H1 (cell line): ENCODE data around the gene SUSD6. TPM values are rescaled to one million over a fixed set of nuclear protein-coding genes. Genes with fewer than 3 reads are reported as not detected.
A peak's percentile ranks its signal among the peaks of the same experiment; 100 is the strongest.

Experiments
- CTCF ChIA-PET: fragments of 300-600 bp; sonication (Branson Sonifier 250); formaldehyde crosslinking; loops from one replicate; lab custom pipeline; 2021; ENCODE audit not compliant: partially characterized antibody; lab: Charles Lee
- POLR2A ChIA-PET: fragments of 300-600 bp; sonication (Branson Sonifier 250); formaldehyde crosslinking; loops from one replicate; lab custom pipeline; 2021; ENCODE audit warnings: inconsistent platforms; ENCODE audit not compliant: partially characterized antibody; lab: Charles Lee
- DNase-seq, 2 experiments: peaks; one replicate each; pipeline versions ENCODE4 v3.0.0 to v3.0.0-alpha.2; 2010 to 2022; ENCODE audit warnings: low spot score in 2 of 2, low read depth in 1 of 2, mixed read lengths in 1 of 2
- FAIRE-seq: peaks from 2 replicates; lab custom pipeline; 2011; peaks lifted over from hg19 to GRCh38; lab: Jason Lieb, UNC
- H2AFZ ChIP-seq: 2 replicates; pipeline ENCODE4 v1.8.1; 2012; ENCODE audit warnings: low read length, inconsistent platforms
- H2AK5ac ChIP-seq: 2 replicates; pipeline ENCODE4 v1.6.1; 2013; ENCODE audit warnings: low read depth, low read length
- H2BK120ac ChIP-seq: replicated peaks from 2 replicates; pipeline ENCODE3; 2013; ENCODE audit warnings: low read depth, low read length, inconsistent platforms
- H2BK12ac ChIP-seq: 2 replicates; pipeline ENCODE4 v1.6.1; 2013; ENCODE audit warnings: low read depth, low read length
- H2BK15ac ChIP-seq: 2 replicates; pipeline ENCODE4 v1.6.1; 2013; ENCODE audit warnings: low read length
- H2BK20ac ChIP-seq: 2 replicates; pipeline ENCODE4 v1.6.1; 2013; ENCODE audit warnings: low read length
- H2BK5ac ChIP-seq: 2 replicates; pipeline ENCODE4 v1.6.1; 2013; ENCODE audit warnings: low read depth, low read length
- H3K14ac ChIP-seq: 2 replicates; pipeline ENCODE4 v1.6.1; 2013; ENCODE audit warnings: inconsistent platforms; ENCODE audit not compliant: insufficient read length
- H3K18ac ChIP-seq: 2 replicates; pipeline ENCODE4 v1.6.1; 2013; ENCODE audit warnings: low read length; ENCODE audit errors: extremely low read depth
- H3K23ac ChIP-seq: 2 replicates; pipeline ENCODE4 v1.6.1; 2013; ENCODE audit warnings: inconsistent platforms; ENCODE audit not compliant: insufficient read length
- H3K23me2 ChIP-seq: 2 replicates; pipeline ENCODE4 v1.6.1; 2013; ENCODE audit warnings: low read depth, low read length
- H3K27ac ChIP-seq: 2 replicates; pipeline ENCODE4 v1.6.1; 2011; ENCODE audit warnings: low read depth, low read length, inconsistent platforms
- H3K27me3 ChIP-seq, 4 experiments: replicated peaks in 1 of 4; 1 replicate in 1 of 4; 2 replicates in 3 of 4; pipeline versions ENCODE4 v1.6.1 to v1.8.1; 2011 to 2013; ENCODE audit warnings: low read length in 3 of 4, mild to moderate bottlenecking in 3 of 4, inconsistent platforms in 2 of 4, mixed read lengths in 2 of 4, moderate library complexity in 1 of 4; ENCODE audit not compliant: control insufficient read depth in 3 of 4, insufficient read depth in 3 of 4; ENCODE audit errors: extremely low read depth in 1 of 4
- H3K36me3 ChIP-seq, 4 experiments: 2 replicates each; pipeline versions ENCODE4 v1.6.1 to v1.8.1; 2011 to 2013; ENCODE audit warnings: mild to moderate bottlenecking in 4 of 4, low read length in 3 of 4, moderate library complexity in 2 of 4, control low read depth in 1 of 4, inconsistent platforms in 1 of 4; ENCODE audit not compliant: insufficient read depth in 4 of 4, control insufficient read depth in 2 of 4
- H3K4ac ChIP-seq: replicated peaks from 2 replicates; pipeline ENCODE3; 2013; ENCODE audit warnings: low read length, low read depth, mixed read lengths, inconsistent platforms; ENCODE audit not compliant: insufficient read length
- H3K4me1 ChIP-seq, 4 experiments: replicated peaks in 1 of 4; 1 replicate in 1 of 4; 2 replicates in 3 of 4; pipeline versions ENCODE4 v1.6.1 to v1.8.1; 2011 to 2013; ENCODE audit warnings: low read length in 3 of 4, inconsistent platforms in 2 of 4, mixed read lengths in 1 of 4; ENCODE audit not compliant: insufficient read depth in 4 of 4, control insufficient read depth in 3 of 4
- H3K4me2 ChIP-seq, 2 experiments: 2 replicates each; pipeline versions ENCODE4 v1.6.1 to v1.8.1; 2011 to 2013; ENCODE audit warnings: low read depth in 2 of 2, low read length in 2 of 2, control low read depth in 1 of 2, inconsistent platforms in 1 of 2, mild to moderate bottlenecking in 1 of 2; ENCODE audit not compliant: insufficient read depth in 1 of 2
- H3K4me3 ChIP-seq, 4 experiments: fragments of 200-600, 300-600 bp in 1 of 4; sonication (generic), shearing (Covaris generic), sonication (Bioruptor Twin) in 1 of 4; 2 replicates each; pipeline versions ENCODE4 v1.5.1 to v1.8.1; 2011 to 2016; ENCODE audit warnings: low read length in 4 of 4, low read depth in 3 of 4, control low read depth in 2 of 4, inconsistent platforms in 2 of 4, mild to moderate bottlenecking in 2 of 4, mixed read lengths in 1 of 4, moderate library complexity in 1 of 4; ENCODE audit not compliant: insufficient read depth in 2 of 4; ENCODE audit errors: extremely low read depth in 1 of 4
- H3K56ac ChIP-seq: replicated peaks from 2 replicates; pipeline ENCODE3; 2013; ENCODE audit warnings: low read depth, mild to moderate bottlenecking, mixed read lengths, low read length, inconsistent platforms; ENCODE audit not compliant: insufficient read length
- H3K79me1 ChIP-seq: 2 replicates; pipeline ENCODE4 v1.6.1; 2013; ENCODE audit warnings: low read depth, low read length, control low read depth
- H3K79me2 ChIP-seq, 2 experiments: 2 replicates each; pipeline versions ENCODE4 v1.6.1 to v1.8.1; 2012 to 2013; ENCODE audit warnings: low read length in 2 of 2, mild to moderate bottlenecking in 2 of 2, inconsistent platforms in 1 of 2; ENCODE audit not compliant: insufficient read depth in 2 of 2, control insufficient read depth in 1 of 2
- H3K9ac ChIP-seq, 4 experiments: replicated peaks in 1 of 4; 1 replicate in 1 of 4; 2 replicates in 3 of 4; pipeline versions ENCODE4 v1.6.1 to v1.8.1; 2011 to 2013; ENCODE audit warnings: low read depth in 3 of 4, low read length in 3 of 4, control low read depth in 2 of 4, mild to moderate bottlenecking in 2 of 4, moderate library complexity in 2 of 4, inconsistent platforms in 1 of 4; ENCODE audit errors: extremely low read depth in 1 of 4
- H3K9me3 ChIP-seq, 2 experiments: 2 replicates each; pipeline versions ENCODE4 v1.6.1 to v1.8.1; 2012 to 2013; ENCODE audit warnings: mild to moderate bottlenecking in 2 of 2, moderate library complexity in 2 of 2, control low read depth in 1 of 2, inconsistent platforms in 1 of 2, low read depth in 1 of 2, low read length in 1 of 2, mixed read lengths in 1 of 2; ENCODE audit not compliant: insufficient read depth in 2 of 2
- H4K20me1 ChIP-seq, 2 experiments: replicated peaks in 1 of 2; 2 replicates each; pipeline versions ENCODE3 to v1.8.1; 2011 to 2013; ENCODE audit warnings: inconsistent platforms in 2 of 2, low read length in 2 of 2, mild to moderate bottlenecking in 1 of 2; ENCODE audit not compliant: insufficient read depth in 2 of 2, control insufficient read depth in 1 of 2
- H4K5ac ChIP-seq: 2 replicates; pipeline ENCODE4 v1.6.1; 2013; ENCODE audit warnings: low read length, low read depth, mixed read lengths, inconsistent platforms; ENCODE audit not compliant: insufficient read length
- H4K8ac ChIP-seq: 2 replicates; pipeline ENCODE4 v1.8.0; 2013; ENCODE audit warnings: mild to moderate bottlenecking, moderate library complexity, low read length, inconsistent platforms; ENCODE audit not compliant: insufficient read depth; ENCODE audit errors: extremely low read depth
- H4K91ac ChIP-seq: replicated peaks from 2 replicates; pipeline ENCODE3; 2013; ENCODE audit warnings: low read length, mixed read lengths, inconsistent platforms; ENCODE audit not compliant: insufficient read length
- ASH2L ChIP-seq: fragments of 200-600, 300-600 bp; sonication (generic); IDR thresholded peaks from one replicate; pipeline ENCODE4 v1.7.1; 2017; ENCODE audit warnings: low read length
- EGR1 ChIP-seq: IDR thresholded peaks from 2 replicates; pipeline ENCODE4 v1.6.1; 2011; ENCODE audit warnings: low read depth, low read length, borderline replicate concordance
- GABPA ChIP-seq: IDR thresholded peaks from 2 replicates; pipeline ENCODE4 v1.6.1; 2011; ENCODE audit warnings: mild to moderate bottlenecking, low read length, moderate library complexity, borderline replicate concordance; ENCODE audit not compliant: insufficient read depth
- MAFK ChIP-seq: IDR thresholded peaks from 2 replicates; pipeline ENCODE4 v1.6.1; 2012; ENCODE audit warnings: low read depth, mild to moderate bottlenecking, improper control_type of control experiment, low read length
- NRF1 ChIP-seq: IDR thresholded peaks from 2 replicates; pipeline ENCODE4 v1.6.1; 2011; ENCODE audit warnings: mild to moderate bottlenecking, low read depth, low read length, improper control_type of control experiment
- POLR2A ChIP-seq, 2 experiments: IDR thresholded peaks; 1 replicate in 1 of 2; 2 replicates in 1 of 2; pipeline ENCODE4 v1.6.1; 2011; ENCODE audit warnings: low read depth in 2 of 2, low read length in 2 of 2, mild to moderate bottlenecking in 2 of 2; ENCODE audit errors: control extremely low read depth in 1 of 2
- POLR2AphosphoS5 ChIP-seq: IDR thresholded peaks from 2 replicates; pipeline ENCODE4 v1.6.1; 2011; ENCODE audit warnings: low read depth, low read length
- POU5F1 ChIP-seq: IDR thresholded peaks from 2 replicates; pipeline ENCODE4 v1.6.1; 2011; ENCODE audit warnings: low read depth, mild to moderate bottlenecking, low read length, moderate library complexity
- RBBP5 ChIP-seq: IDR thresholded peaks from 2 replicates; pipeline ENCODE4 v1.7.1; 2012; ENCODE audit warnings: low read depth, mild to moderate bottlenecking, inconsistent platforms, low read length, moderate library complexity, borderline replicate concordance
- RXRA ChIP-seq: IDR thresholded peaks from 2 replicates; pipeline ENCODE4 v1.6.1; 2011; ENCODE audit warnings: low read depth, mild to moderate bottlenecking, low read length, moderate library complexity; ENCODE audit not compliant: insufficient read depth
- SAP30 ChIP-seq: fragments of 300-600 bp; sonication (generic); IDR thresholded peaks from 2 replicates; pipeline ENCODE4 v1.7.1; 2012; ENCODE audit warnings: low read length, moderate library complexity, mild to moderate bottlenecking, inconsistent platforms; ENCODE audit not compliant: insufficient read depth, insufficient replicate concordance
- SIX5 ChIP-seq: IDR thresholded peaks from 2 replicates; pipeline ENCODE4 v1.6.1; 2011; ENCODE audit warnings: mild to moderate bottlenecking, low read depth, low read length
- SP1 ChIP-seq: IDR thresholded peaks from 2 replicates; pipeline ENCODE4 v1.6.1; 2011; ENCODE audit warnings: low read depth, low read length
- TAF7 ChIP-seq: optimal IDR thresholded peaks from 2 replicates; pipeline ENCODE3; 2011; ENCODE audit warnings: low read depth, mild to moderate bottlenecking, inconsistent platforms, low read length, moderate library complexity, borderline replicate concordance
- WGBS, 2 experiments: shearing (Covaris generic) in 1 of 2; methylation state at CpG; one replicate each; pipeline versions ENCODE4 v1.1.6 to v1.1.7; 2013 to 2015; ENCODE audit warnings: low lambda C conversion rate in 2 of 2, mixed read lengths in 2 of 2, inconsistent platforms in 1 of 2, low coverage in 1 of 2, missing lambda C conversion rate in 1 of 2; ENCODE audit not compliant: insufficient replicate concordance in 2 of 2, insufficient coverage in 1 of 2, insufficient read length in 1 of 2; ENCODE audit errors: extremely low coverage in 1 of 2, missing lambda C conversion rate in 1 of 2; 5-methylcytosine and 5-hydroxymethylcytosine counted together
- polyA plus RNA-seq, 7 experiments: library from polyadenylated mRNA; depleted of rRNA in 3 of 7; stranded (reverse) in 5 of 7; unstranded in 2 of 7; fragments of >200 nt in 5 of 7; fragments of 200-250 nt in 2 of 7; gene quantifications; 1 replicate in 5 of 7; 2 replicates in 1 of 7; 4 replicates in 1 of 7; pipeline versions ENCODE4 v1.2.1 to v1.2.3, GENCODE V29; 2011 to 2013; ENCODE audit warnings: missing spikeins in 2 of 7, mixed read lengths in 2 of 7
- total RNA-seq: library from RNA; stranded (reverse); fragmentation: NEBNext Ultra II Directional; extraction: Animal tissue kit (Norgen Biotek cat#: 25700); gene quantifications from 2 replicates; pipeline ENCODE4 v1.2.1, GENCODE V29; 2021

The SUSD6 gene
- total and polyA plus RNA-seq, 2 of the 8 experiments (the other 6 are each of a cell fraction or from before 2014, with no cell fraction given): 3.0 to 3.8 TPM

DNA sequence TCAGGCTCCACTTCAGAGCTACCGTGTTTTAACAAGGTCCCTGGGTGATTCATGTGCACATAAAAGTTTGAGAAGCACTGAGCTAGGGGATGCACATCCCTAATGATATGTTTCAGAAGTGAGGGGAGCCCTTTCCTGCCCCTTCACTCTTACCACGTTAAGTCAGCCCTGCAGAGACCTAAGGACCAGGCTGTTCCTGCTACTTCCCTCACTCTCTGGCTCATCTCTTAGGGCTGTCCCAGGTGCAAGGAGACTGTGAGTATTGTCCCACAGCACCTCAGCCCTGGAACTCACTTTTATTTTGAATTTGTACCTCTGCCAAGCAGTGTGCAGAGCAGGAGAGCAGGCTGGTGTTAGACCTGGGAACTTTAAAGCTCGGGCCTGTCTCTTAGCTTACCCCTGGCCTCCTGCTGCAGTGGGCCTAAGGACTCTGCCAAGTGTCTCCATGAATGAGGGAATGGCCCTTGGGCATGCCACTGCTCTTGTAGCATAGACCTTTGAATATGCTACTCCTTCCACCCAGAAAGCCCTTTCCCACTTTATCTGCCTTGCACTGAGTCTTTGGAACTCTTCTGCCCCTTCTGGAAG lies 11.0 kb upstream of the SUSD6 start:
- H3K36me3 ChIP-seq: no peaks in the 10 kb centered on the region
- H2BK5ac ChIP-seq: no peak overlapping the region
- no peak overlapping the region for H3K56ac ChIP-seq
- no peaks in the 10 kb centered on the region for H3K79me2 ChIP-seq
- no peaks in the 10 kb centered on the region for H3K23me2 ChIP-seq
- H2BK12ac ChIP-seq: no peak overlapping the region
- H3K79me1 ChIP-seq: no peaks in the 10 kb centered on the region
- no peak overlapping the region for H3K4ac ChIP-seq
- no peak overlapping the region; the same call in 1 of the 2 replicates for H4K8ac ChIP-seq
- H2BK20ac ChIP-seq: no peak overlapping the region
- no peak overlapping the region for H3K27ac ChIP-seq
- no peak overlapping the region for H3K4me3 ChIP-seq
- H3K9ac ChIP-seq: no peak overlapping the region
- POLR2A ChIA-PET: interaction anchor here (1.2 kb wide), 1 partner anchor 167 kb away, joined by 3 read pairs; no protein-coding TSS in a partner anchor
- FAIRE-seq (no peak), DNase-seq (no peak)
- H3K18ac ChIP-seq: no peak overlapping the region
- H3K4me2 ChIP-seq: no peak overlapping the region
- no peaks in the 10 kb centered on the region for H3K9me3 ChIP-seq
- no peak overlapping the region for H2BK15ac ChIP-seq
- 88% methylated on average over 3 of the region's 3 CpGs; no CpG with 5 or more reads in 1 of the 2 experiments for WGBS, 2 experiments
- peaks cover 0 to 4% (median under 1%) of the 10 kb centered on the region in 4 experiments; a peak in 2 of 7 replicates for H3K4me1 ChIP-seq
- no peak overlapping the region for H4K91ac ChIP-seq
- no peak overlapping the region for H3K14ac ChIP-seq
- no peak overlapping the region for H3K23ac ChIP-seq
- CTCF ChIA-PET: interaction anchor here (0.7 to 5.8 kb wide), 13 partner anchors 15 to 176 kb away, joined by 3 to 33 read pairs (median 4); partner anchors contain the start of genes CCDC177 and SRSF5
- TF ChIP-seq RBBP5 (no peak), SAP30 (no peak), POLR2AphosphoS5 (no peak), EGR1 (no peak), GABPA (no peak), TAF7 (no peak), NRF1 (no peak), RXRA (no peak), ASH2L (no peak), MAFK (no peak), POLR2A (IDR thresholded peaks at IDR 0.05; ENCODE audit: control extremely low read depth in 1 of 2, low read depth in 2 of 2, low read length in 2 of 2) (no peak), SIX5 (no peak), POU5F1 (no peak), SP1 (no peak)
- H4K20me1 ChIP-seq: no peaks in the 10 kb centered on the region
- H3K27me3 ChIP-seq: no peaks in the 10 kb centered on the region
- H2AK5ac ChIP-seq: peak overlapping the region; percentile 26; the same call in 1 of the 2 replicates
- H2AFZ ChIP-seq: no peak overlapping the region
- H4K5ac ChIP-seq: no peak overlapping the region
- no peak overlapping the region for H2BK120ac ChIP-seq
